Gastroesophageal sphincter (tissue), 3 donors: ENCODE data around the gene RPTOR.

Source experiments
- CTCF ChIP-seq, 4 experiments: fragments of 200-600 bp in 2 of 4; fragments of 450-650 bp in 2 of 4; sonication (generic) in 1 of 4; IDR thresholded peaks; one replicate each; pipeline ENCODE4 v1.5.1; 2017 to 2019; ENCODE audit warnings: antibody characterized with exemption in 4 of 4, mild to moderate bottlenecking in 2 of 4, moderate library complexity in 2 of 4
- EP300 ChIP-seq: sonication (generic); formaldehyde crosslinking; IDR thresholded peaks from one replicate; pipeline ENCODE4 v1.6.1; 2017; ENCODE audit warnings: antibody characterized with exemption, mild to moderate bottlenecking
- POLR2AphosphoS5 ChIP-seq: sonication (generic); formaldehyde crosslinking; IDR thresholded peaks from one replicate; pipeline ENCODE4 v1.6.1; 2017; ENCODE audit warnings: antibody characterized with exemption

GRCh38 chr17:80918731-80919130 lies 374.1 kb downstream of the RPTOR start:
- TF ChIP-seq CTCF (IDR thresholded peaks at IDR 0.05), result no peak
- TF ChIP-seq POLR2AphosphoS5, result no peak
- no peak for TF ChIP-seq EP300
